Mesodermal cell (in vitro differentiated cells): ENCODE results near the gene ACSL3. TPM values are rescaled to one million over a fixed set of nuclear protein-coding genes. Genes with fewer than 3 reads are reported as not detected.

Experiments used
- H3K27ac ChIP-seq: 2 replicates; pipeline ENCODE4 v1.7.0; 2013; ENCODE audit warnings: mild to moderate bottlenecking, low read depth, low read length, moderate library complexity; ENCODE audit not compliant: severe bottlenecking
- H3K36me3 ChIP-seq: 2 replicates; pipeline ENCODE4 v1.7.1; 2013; ENCODE audit warnings: mild to moderate bottlenecking, low read length, moderate library complexity; ENCODE audit not compliant: control insufficient read depth, insufficient read depth
- H3K4me1 ChIP-seq: one replicate; pipeline ENCODE4 v1.7.1; 2013; ENCODE audit warnings: mild to moderate bottlenecking, low read length; ENCODE audit not compliant: insufficient read depth, control insufficient read depth, poor library complexity, severe bottlenecking
- H3K4me3 ChIP-seq: 2 replicates; pipeline ENCODE4 v1.7.0; 2013; ENCODE audit warnings: low read length, control low read depth, mild to moderate bottlenecking; ENCODE audit not compliant: insufficient read depth, poor library complexity, severe bottlenecking; ENCODE audit errors: extremely low read depth
- H3K9me3 ChIP-seq: 2 replicates; pipeline ENCODE4 v1.7.1; 2013; ENCODE audit warnings: mild to moderate bottlenecking, low read length, moderate library complexity; ENCODE audit not compliant: control insufficient read depth
- WGBS, 2 experiments: methylation state at CpG; one replicate each; pipeline ENCODE4 v1.1.5; 2013; ENCODE audit warnings: missing lambda C conversion rate in 2 of 2; ENCODE audit not compliant: insufficient coverage in 2 of 2; 5-methylcytosine and 5-hydroxymethylcytosine counted together
- polyA plus RNA-seq, 2 experiments: library from polyadenylated mRNA; stranded (reverse); fragments of 50-300 nt; gene quantifications; one replicate each; pipeline ENCODE4 v1.2.3, GENCODE V29; 2013

ACSL3 gene
- polyA plus RNA-seq (2013, experiment 1 of 2), result 106 TPM
- polyA plus RNA-seq (2013, experiment 2 of 2), result 110 TPM

DNA sequence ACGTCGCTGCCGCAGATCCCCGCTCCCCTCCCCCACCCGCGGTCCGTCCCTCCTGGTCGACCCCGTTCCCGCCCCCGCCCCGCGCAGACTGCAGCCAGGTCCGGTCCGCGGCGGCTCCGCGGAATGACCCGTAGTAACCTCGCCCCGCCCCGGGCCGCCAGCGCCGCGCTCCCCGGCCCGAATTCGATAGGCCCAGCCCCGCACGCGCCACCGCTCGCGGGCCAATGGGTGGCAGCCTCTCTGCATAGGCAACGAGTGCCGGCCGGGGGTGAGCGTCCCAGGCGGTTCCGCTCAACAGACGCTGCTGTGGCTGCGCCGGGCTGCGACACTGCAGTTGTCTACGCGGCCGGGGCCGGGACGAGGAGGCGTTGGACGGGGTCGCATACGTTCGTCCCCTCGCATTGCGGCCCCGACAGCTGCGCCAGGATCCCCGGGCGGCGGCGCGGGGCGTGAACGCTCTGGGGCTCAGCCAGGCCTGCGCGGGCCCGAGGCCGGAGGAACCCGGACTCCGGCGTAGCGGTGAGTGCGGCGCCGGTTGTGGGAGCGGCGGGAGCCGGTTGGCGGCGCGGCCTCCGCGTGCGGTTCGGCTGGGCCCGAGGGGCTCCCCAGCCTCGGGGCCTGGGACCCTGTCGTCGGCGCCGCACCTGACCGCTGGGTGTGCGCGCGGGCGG is at the start of gene ACSL3:
ACSL3 (plus strand) TSS at position 297 of the 671 bp plus-strand sequence. CDS start 47,737 bp downstream, outside the sequence.
- Histone ChIP-seq H3K9me3 (no peaks in the 10 kb centered on the region), H3K4me1 (peaks cover 32% of the 10 kb centered on the region), H3K27ac (peak within 1 kb of the TSS; percentile 93), H3K36me3 (no peaks in the 10 kb centered on the region), H3K4me3 (peak within 1 kb of the TSS; percentile 97)
- WGBS, 2 experiments, result 0% methylated on average over 71 to 74 of the region's 99 CpGs

DNA sequence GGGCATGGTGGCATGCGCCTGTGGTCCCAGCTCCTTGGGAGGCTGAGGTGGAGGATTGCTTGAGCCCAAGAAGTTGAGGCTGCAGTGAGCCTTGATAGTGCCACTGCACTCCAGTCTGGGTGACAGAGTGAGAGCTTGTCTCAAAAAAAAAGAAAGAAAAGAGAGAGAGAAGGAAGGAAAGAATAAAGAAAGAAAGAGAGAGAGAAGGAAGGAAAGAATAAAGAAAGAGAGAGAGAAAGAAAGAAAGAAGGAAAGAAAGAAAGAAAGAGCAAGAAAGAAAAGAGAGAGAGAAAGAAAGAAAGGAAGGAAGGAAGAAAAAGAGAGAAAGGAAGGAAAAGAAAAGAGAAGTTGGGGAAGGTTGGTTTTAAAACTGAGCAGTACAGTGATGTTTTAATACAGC is 49.0 kb upstream of the ACSL3 start:
- Histone ChIP-seq H3K9me3 (peaks cover 4% of the 10 kb centered on the region), H3K27ac (no peak overlapping the region), H3K36me3 (no peaks in the 10 kb centered on the region), H3K4me1 (no peaks in the 10 kb centered on the region), H3K4me3 (no peak overlapping the region)
- WGBS, 2 experiments, result 100% methylated on average over 1 of the region's 1 CpG; no CpG with 5 or more reads in 1 of the 2 experiments

DNA sequence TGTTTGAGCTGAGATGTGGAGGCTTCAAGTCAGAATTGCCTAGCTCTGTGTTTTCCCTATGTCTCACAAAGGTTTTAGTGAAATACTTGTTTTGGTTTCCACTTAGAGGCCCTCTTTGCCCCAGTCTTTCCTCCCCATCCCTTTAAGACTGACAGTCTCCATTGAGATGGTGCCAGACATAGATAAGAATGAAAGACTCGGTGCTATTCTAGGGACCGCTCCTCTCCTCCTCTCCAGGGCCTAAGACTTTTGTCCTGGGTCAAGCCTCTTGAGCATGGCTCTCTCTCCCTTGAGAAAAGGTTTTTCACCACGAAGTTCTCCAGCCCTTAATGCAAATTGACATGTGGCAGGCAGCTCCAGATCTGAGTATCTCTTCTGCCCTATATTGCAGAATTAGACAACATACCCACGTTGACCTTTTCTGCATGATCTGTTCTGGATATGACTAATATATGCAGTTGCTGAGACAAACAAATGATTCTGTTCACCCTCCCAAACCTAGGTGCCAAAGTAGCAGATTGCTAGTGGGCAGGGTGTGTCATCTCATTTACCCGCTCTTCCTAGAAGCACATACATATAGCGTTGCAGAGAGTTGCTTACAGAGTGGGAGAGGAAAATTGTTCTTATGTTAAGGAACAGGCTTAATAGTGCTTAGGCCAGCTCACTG is 47.5 kb upstream of the ACSL3 start:
- Histone ChIP-seq H3K27ac (no peak overlapping the region), H3K4me1 (no peaks in the 10 kb centered on the region), H3K4me3 (no peak overlapping the region), H3K36me3 (no peaks in the 10 kb centered on the region), H3K9me3 (peaks cover 4% of the 10 kb centered on the region)
- 71 to 91% methylated on average over 2 to 3 of the region's 6 CpGs for WGBS, 2 experiments

DNA sequence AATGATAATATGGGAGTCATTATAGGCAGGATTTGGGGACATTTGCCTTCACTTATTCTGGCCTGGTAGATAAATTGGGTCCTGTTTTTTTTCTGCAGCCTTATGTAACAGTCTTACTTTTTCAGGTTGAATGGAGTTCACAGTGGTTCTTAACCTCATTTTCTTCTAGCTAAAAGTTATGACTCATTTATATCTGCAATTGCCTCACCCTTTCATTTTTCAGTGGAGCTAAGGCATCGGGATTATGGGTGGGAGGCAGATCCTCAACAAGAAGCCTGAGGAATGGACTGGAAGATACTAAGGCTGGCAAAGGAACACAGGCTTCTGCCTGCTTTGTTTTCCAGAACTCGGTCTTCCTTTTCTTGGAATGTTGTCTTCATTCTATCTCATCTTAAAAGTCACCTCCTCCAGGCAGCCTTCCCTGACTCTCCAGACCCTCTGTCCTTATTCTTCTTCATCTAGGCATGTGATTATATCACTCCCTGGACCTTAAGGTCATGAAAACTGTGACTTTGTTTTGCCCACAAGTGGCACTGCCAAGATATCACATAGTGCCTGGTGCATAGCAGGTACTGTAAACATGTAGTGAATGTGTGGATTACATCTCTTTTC is 41.0 kb upstream of the ACSL3 start:
- H3K36me3 ChIP-seq, result no peaks in the 10 kb centered on the region

DNA sequence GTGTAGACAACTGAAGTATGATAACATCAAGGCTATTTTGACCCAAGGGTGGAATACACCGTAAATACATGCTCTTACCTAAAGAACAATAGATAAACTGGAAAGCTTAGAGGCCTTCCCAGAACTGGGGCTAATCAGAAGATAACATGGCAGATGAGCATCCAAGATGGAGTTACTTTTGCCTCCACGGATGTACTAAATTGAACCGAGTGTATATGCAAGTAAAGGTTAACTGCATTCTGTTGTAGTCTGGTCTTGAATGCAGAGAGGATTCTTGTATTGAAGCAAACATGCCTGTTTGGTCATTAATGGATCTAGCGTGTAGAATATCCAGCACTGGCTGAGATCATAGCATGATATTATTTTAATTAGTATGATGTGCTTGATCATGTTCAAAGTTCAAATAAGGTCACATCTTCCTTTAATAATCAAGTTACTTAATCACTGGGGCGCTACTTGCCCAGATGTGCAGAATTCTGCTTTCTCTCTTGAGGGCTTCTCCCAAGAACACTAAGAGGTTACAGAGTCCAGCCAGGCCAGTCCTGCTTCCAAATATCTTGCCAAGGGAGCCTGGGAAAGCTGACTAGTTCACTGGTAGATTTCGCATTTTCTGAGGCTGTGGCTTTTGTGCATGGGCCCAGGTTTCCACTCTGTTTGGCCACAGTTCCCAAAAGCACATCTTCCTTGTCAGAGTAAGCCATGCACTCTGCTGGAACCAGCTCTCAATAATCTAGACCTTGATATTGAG is 37.5 kb upstream of the ACSL3 start:
- Histone ChIP-seq H3K36me3 (no peaks in the 10 kb centered on the region), H3K4me1 (no peaks in the 10 kb centered on the region), H3K27ac (no peak overlapping the region), H3K9me3 (no peaks in the 10 kb centered on the region), H3K4me3 (no peak overlapping the region)
- WGBS, 2 experiments, result 91 to 97% methylated on average over 3 to 6 of the region's 6 CpGs

More for the DNA sequence above, 41.0 kb upstream of the ACSL3 start:
- Histone ChIP-seq H3K4me3 (no peak overlapping the region), H3K4me1 (no peaks in the 10 kb centered on the region), H3K9me3 (peaks cover 4% of the 10 kb centered on the region), H3K27ac (no peak overlapping the region)
- whole genome bisulfite sequencing, 2 experiments, result 60 to 79% methylated on average over 1 of the region's 2 CpGs

DNA sequence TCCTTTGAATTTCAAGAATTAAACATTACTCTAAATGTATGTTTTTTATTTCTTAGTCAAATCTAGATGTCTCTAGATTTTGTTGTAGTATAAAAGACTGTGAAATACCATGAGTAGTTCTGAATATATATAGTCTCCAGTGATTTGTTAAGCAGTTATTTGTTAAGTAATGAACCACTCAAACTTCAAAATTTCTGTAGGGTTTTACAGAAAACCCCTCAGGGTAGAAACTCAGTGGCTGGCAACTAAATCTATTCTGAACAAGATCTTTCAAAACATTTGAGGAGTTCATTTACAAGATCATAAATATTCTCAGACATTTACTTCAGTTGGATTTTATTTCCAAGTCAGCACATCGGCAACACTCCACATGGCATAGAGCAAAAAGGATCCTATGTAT is 35.8 kb upstream of the ACSL3 start:
- no peaks in the 10 kb centered on the region for H3K36me3 ChIP-seq
- no peak overlapping the region for H3K27ac ChIP-seq
- H3K4me1 ChIP-seq, result no peaks in the 10 kb centered on the region
- H3K4me3 ChIP-seq, result no peak overlapping the region
- whole genome bisulfite sequencing, 2 experiments, result no CpG with 5 or more reads among the region's 1 CpG
- H3K9me3 ChIP-seq, result no peaks in the 10 kb centered on the region

DNA sequence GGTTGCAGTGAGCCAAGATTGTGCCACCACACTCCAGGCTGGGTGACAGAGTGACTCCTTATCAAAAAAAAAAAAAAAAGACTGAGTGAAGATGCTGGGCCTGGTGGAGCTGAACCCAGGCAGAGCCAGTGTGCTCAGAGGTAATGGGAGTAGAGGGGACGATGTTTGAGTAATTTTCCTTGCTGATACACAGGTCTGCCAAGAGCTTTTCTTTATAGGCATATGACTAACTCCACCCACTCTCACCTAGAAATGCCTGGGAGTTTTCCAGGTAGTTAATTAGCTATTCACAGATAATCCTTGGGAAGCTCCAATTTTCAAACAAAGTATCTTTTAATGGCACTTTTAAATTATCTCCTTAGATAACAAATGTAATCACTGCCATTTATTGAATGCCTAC is 33.4 kb upstream of the ACSL3 start:
- H3K4me1 ChIP-seq, result no peaks in the 10 kb centered on the region
- WGBS, 2 experiments, result no CpG with 5 or more reads among the region's 1 CpG
- H3K4me3 ChIP-seq, result no peak overlapping the region
- H3K9me3 ChIP-seq, result no peaks in the 10 kb centered on the region
- no peaks in the 10 kb centered on the region for H3K36me3 ChIP-seq
- no peak overlapping the region for H3K27ac ChIP-seq

DNA sequence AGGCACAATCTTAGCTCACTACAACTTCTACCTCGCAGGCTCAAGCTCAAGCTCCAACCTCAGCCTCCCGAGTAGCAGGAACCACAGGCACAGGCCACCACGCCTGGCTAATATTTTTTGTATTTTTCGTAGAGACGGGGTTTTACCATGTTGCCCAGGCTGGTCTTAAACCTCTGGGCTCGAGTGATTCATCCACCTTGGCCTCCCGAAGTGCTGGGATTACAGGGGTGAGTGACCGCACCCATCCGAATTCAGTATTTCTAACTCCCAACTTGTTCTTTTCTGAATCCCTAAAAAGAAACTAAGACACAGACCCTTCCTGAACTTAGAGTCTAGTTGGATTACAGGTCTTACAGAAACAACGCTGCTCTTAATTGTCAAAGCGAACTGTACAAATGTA is 32.3 kb upstream of the ACSL3 start:
- H3K36me3 ChIP-seq, result no peaks in the 10 kb centered on the region
- no peak overlapping the region for H3K4me3 ChIP-seq
- WGBS, 2 experiments, result 83 to 88% methylated on average over 9 to 11 of the region's 11 CpGs
- no peaks in the 10 kb centered on the region for H3K4me1 ChIP-seq
- H3K27ac ChIP-seq, result no peak overlapping the region
- no peaks in the 10 kb centered on the region for H3K9me3 ChIP-seq

DNA sequence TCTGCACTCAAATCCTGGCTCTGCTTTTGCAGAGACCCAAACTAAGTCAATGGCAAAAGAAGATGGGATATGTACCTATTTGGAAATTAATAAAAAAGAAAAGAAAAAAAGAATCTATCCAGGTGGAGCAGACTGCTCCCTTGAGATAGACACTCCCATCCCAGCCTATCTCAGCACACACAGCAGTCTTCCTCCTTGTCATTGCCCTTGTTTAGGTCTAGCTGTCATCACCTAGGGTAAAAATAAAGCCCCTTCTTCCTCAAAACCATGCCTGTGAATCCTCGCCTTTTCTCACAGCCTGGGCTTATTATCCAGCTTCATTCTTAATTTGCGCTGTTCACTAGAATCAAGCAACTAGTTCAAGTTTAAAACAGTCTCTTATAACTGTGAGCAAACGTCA is 30.7 kb upstream of the ACSL3 start:
- H3K36me3 ChIP-seq, result no peaks in the 10 kb centered on the region
- H3K4me1 ChIP-seq, result no peaks in the 10 kb centered on the region
- no peaks in the 10 kb centered on the region for H3K9me3 ChIP-seq
- no peak overlapping the region for H3K4me3 ChIP-seq
- no peak overlapping the region for H3K27ac ChIP-seq
- 78 to 89% methylated on average over 3 of the region's 3 CpGs for WGBS, 2 experiments

DNA sequence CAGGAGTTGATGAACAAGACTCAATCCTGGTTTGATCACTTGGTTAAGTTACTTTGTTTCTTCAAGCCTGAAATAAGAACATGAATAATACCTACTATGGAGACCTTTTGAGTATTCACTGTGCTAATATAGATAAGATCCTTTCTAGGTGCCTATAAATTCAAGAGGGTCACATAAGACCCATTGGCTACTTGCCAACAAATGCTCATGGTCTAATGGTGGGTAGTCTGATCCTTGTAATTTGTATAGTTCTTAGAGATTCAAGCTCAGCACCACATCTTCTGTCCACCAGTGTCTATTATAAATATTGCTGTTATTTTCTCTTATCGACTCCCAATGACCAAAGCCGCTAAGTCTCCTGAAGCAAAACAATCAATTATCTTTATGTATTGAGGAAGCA is 27.4 kb upstream of the ACSL3 start:
- no peaks in the 10 kb centered on the region for H3K36me3 ChIP-seq
- no peak overlapping the region for H3K4me3 ChIP-seq
- H3K27ac ChIP-seq, result no peak overlapping the region
- no peaks in the 10 kb centered on the region for H3K9me3 ChIP-seq
- peaks cover 10% of the 10 kb centered on the region for H3K4me1 ChIP-seq
- WGBS, 2 experiments, result 67% methylated on average over 1 of the region's 2 CpGs; no CpG with 5 or more reads in 1 of the 2 experiments
